ENCODE results near the gene GDF2. TPM values are rescaled to one million over a fixed set of nuclear protein-coding genes. Genes with fewer than 3 reads are reported as not detected.

GDF2 gene
- total RNA-seq, 2 donors from 2014 or later, result not detected

DNA sequence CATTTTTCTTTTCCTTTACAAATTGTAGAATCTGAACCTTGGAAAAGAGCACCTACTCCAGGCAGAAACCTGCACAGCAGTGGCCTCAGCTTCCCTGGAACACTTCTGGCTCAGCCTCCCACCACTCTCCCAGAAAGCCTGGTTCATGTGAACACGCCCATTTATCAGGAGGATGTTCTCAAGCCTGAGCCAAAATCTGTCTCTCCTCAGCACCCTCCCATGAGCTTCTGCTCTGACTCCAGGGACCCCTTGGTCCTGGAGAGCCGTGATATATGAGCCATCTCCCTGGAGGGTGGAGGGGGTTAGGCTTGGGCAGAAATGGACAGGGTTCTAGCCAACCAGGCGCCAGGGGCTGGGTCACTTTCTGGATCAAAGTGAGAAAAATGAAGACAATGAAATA lies 10.1 kb downstream of the GDF2 start:
- Histone ChIP-seq H3K36me3 (no peaks in the 10 kb centered on the region), H3K9ac (ENCODE audit: low read depth in 2 of 2, low read length in 2 of 2) (no peak overlapping the region), H3K4me1 (peaks cover 6% of the 10 kb centered on the region), H3K27me3 (no peaks in the 10 kb centered on the region), H3K27ac (no peak overlapping the region), H3K4me3 (no peak overlapping the region), H3K9me3 (no peaks in the 10 kb centered on the region)
- intact Hi-C loops (cut with DNase I), result no loop called here
- TF ChIP-seq, protein P1, sequence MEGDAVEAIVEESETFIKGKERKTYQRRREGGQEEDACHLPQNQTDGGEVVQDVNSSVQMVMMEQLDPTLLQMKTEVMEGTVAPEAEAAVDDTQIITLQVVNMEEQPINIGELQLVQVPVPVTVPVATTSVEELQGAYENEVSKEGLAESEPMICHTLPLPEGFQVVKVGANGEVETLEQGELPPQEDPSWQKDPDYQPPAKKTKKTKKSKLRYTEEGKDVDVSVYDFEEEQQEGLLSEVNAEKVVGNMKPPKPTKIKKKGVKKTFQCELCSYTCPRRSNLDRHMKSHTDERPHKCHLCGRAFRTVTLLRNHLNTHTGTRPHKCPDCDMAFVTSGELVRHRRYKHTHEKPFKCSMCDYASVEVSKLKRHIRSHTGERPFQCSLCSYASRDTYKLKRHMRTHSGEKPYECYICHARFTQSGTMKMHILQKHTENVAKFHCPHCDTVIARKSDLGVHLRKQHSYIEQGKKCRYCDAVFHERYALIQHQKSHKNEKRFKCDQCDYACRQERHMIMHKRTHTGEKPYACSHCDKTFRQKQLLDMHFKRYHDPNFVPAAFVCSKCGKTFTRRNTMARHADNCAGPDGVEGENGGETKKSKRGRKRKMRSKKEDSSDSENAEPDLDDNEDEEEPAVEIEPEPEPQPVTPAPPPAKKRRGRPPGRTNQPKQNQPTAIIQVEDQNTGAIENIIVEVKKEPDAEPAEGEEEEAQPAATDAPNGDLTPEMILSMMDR (IDR thresholded peaks at IDR 0.05), result no peak
- no peak for DNase-seq

DNA sequence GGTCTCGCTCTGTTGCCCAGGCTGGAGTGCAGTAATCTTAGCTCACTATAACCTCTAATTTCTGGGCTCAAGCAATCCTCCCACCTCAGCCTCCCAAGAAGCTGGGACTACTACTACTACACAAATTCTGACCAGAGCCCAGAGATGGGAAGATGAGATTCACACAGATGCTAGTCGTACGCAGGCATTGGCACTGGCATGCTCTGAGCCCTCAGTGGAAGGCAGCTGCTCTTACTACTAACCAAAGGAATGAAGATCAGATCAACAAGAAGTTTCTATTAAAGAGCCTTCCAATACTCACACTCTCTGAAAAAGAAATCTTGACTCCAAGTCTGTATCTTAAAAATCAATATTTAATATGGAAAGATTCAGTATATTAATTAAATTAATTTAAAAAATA lies 10.7 kb downstream of the GDF2 start:
- intact Hi-C loops (cut with DNase I), result no loop called here
- H3K27me3 ChIP-seq, result no peaks in the 10 kb centered on the region
- TF ChIP-seq, protein P1 (IDR thresholded peaks at IDR 0.05), result no peak

DNA sequence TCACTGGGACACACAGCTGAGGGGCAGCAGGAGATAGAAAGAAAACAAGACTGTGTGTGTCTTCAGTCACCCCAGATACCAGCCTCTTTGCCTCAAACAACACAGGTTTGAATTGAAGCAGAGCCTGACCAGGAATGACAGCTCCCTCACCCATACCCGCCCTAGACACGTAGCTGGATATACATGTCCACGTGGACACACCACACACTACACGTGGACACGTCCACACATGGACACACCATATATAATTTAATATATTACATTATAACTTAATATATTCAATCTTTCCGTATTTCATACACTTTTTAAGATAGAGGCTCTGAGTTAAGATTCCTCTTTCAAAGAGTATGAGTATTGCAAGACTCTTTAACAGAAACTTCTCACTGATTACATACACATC lies 11.3 kb downstream of the GDF2 start:
- intact Hi-C loops (cut with DNase I), result no loop called here
- TF ChIP-seq, protein P1 (IDR thresholded peaks at IDR 0.05), result no peak

More for the DNA sequence above, 10.7 kb downstream of the GDF2 start:
- H3K4me3 ChIP-seq, result no peak overlapping the region
- no peak overlapping the region for H3K27ac ChIP-seq
- no peak for DNase-seq
- H3K9me3 ChIP-seq, result no peaks in the 10 kb centered on the region
- H3K9ac ChIP-seq (ENCODE audit: low read depth in 2 of 2, low read length in 2 of 2), result no peak overlapping the region
- H3K36me3 ChIP-seq, result no peaks in the 10 kb centered on the region
- peaks cover 6% of the 10 kb centered on the region for H3K4me1 ChIP-seq

DNA sequence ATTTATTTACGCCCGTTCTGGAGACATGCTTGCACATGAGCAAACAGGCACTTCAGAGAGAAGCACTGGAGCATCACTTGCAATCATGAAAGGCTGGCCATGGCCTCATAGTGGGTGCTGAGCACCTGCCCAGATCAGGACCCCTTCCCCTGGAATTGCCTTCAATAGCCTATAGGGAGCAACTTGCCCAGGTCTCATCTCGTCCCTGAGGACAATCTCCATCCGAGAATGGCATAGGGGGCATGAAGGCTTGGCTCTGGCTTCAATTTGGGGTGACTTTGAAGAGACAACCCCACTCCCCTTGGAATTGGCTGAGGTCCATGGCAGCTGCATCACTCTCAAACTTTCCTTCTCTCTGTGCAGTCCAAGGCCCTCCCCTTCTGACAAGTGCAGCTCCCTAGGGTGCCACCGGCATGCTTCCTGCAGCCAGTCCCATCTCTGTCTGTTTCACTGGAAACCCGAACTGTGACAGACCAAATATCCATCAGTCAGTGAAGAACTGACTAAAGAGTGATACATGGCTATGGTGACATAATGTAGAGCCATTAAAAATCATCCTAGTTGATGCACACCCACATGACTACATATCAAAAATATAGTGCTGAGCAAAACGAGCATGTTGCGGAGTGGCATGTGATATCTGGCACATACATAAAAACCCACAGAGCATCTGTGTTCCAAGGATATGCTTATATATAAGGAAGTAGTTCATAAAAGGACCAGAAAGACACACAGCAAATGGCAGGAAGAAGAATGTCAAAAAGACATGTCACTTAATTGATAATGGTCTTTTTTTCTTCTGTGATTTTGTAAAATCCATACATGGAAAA lies 12.4 kb downstream of the GDF2 start:
- TF ChIP-seq, protein P1 (IDR thresholded peaks at IDR 0.05), result no peak
- no peaks in the 10 kb centered on the region for H3K27me3 ChIP-seq

More for the DNA sequence above, 11.3 kb downstream of the GDF2 start:
- H3K27ac ChIP-seq, result no peak overlapping the region
- no peak overlapping the region for H3K4me3 ChIP-seq
- no peaks in the 10 kb centered on the region for H3K36me3 ChIP-seq
- H3K27me3 ChIP-seq, result no peaks in the 10 kb centered on the region
- H3K4me1 ChIP-seq, result peaks cover 6% of the 10 kb centered on the region
- no peak for DNase-seq
- no peaks in the 10 kb centered on the region for H3K9me3 ChIP-seq
- no peak overlapping the region for H3K9ac ChIP-seq (ENCODE audit: low read depth in 2 of 2, low read length in 2 of 2)

GRCh38 chr10:47335906-47336305 lies 13.7 kb downstream of the GDF2 start:
- H3K4me1 ChIP-seq, result peaks cover 3% of the 10 kb centered on the region
- no peaks in the 10 kb centered on the region for H3K27me3 ChIP-seq
- TF ChIP-seq, protein P1 (IDR thresholded peaks at IDR 0.05), result no peak
- no peak overlapping the region for H3K27ac ChIP-seq
- no peak overlapping the region for H3K9ac ChIP-seq (ENCODE audit: low read depth in 2 of 2, low read length in 2 of 2)
- intact Hi-C loops (cut with DNase I), result no loop called here
- H3K36me3 ChIP-seq, result no peaks in the 10 kb centered on the region
- no peaks in the 10 kb centered on the region for H3K9me3 ChIP-seq
- H3K4me3 ChIP-seq, result no peak overlapping the region
- no peak for DNase-seq

More for the DNA sequence above, 12.4 kb downstream of the GDF2 start:
- Histone ChIP-seq H3K36me3 (no peaks in the 10 kb centered on the region), H3K9me3 (no peaks in the 10 kb centered on the region), H3K27ac (no peak overlapping the region), H3K4me3 (no peak overlapping the region), H3K9ac (ENCODE audit: low read depth in 2 of 2, low read length in 2 of 2) (no peak overlapping the region), H3K4me1 (peaks cover 6% of the 10 kb centered on the region)
- intact Hi-C loops (cut with DNase I), result no loop called here
- DNase-seq, result no peak
